ENCODE results near the gene KIAA1217.

The KIAA1217 gene

GRCh38 chr10:24249829-24250415, 41.0 kb downstream of the KIAA1217 start:
- no peak for DNase-seq

- no peak for DNase-seq
Measured at GRCh38 chr10:24251547-24251946, 42.6 kb downstream of the KIAA1217 start.

- no peak for DNase-seq
Measured at GRCh38 chr10:24254180-24254579, 45.2 kb downstream of the KIAA1217 start.

DNA sequence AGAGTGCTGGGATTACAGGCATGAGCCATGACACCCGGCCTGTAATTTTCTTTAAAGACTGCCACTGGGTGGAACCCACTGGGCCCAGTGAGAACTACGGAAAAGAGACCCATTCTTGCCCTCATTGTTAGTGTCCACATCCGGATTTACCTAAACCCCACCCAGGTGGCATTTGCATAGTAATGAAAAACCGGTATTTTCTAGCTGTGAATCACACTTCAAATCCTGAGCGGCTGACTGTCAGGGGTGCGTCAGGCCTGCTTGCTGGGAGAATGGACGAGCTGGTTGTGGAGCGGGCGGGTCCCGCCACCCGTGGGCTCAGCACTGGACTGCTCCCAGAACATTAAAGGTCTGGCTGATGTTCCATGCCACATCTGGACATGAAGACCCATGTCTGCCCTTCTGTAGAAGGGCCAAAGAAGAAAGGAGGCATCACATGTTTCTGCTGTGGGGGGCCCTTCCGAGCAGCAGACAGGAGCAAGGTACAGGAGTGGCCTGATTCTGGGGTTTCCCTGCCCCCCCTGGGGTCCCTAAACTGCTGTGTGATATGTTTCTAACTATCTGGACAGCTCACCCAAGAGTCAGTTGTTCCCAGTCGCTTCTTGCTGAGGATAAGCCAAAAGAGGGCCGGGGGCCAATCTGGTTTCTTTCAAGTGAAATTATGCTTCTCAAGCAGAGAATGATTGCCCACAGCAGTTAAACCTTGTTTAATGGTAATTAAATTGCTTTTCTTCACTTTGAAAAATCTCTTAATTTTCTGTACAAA, 46.4 kb downstream of the KIAA1217 start:
- no peak for DNase-seq

DNA sequence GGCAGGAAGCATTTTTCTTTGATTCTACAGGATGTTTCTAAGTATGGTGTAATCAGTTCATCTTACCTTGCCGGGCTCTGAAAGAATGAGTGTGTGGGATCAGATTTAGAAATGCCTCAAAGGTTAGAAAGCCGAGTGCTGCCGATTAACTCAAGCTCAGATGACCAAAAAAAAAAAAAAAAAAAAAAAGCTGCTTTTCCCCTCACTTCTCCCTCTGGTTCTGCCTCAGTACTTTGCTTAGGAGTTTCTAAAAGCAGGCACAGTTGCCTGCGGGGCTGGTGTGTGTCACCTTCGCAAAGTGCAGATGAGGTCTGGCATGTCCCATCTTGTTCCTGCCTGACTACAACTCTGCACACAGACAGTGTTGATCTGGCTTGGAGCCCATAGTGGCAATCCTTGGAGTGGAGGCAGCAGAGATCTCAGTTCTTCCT, 47.0 kb downstream of the KIAA1217 start:
- no peak for DNase-seq

GRCh38 chr10:24256619-24257107, 47.7 kb downstream of the KIAA1217 start:
- no peak for DNase-seq

DNA sequence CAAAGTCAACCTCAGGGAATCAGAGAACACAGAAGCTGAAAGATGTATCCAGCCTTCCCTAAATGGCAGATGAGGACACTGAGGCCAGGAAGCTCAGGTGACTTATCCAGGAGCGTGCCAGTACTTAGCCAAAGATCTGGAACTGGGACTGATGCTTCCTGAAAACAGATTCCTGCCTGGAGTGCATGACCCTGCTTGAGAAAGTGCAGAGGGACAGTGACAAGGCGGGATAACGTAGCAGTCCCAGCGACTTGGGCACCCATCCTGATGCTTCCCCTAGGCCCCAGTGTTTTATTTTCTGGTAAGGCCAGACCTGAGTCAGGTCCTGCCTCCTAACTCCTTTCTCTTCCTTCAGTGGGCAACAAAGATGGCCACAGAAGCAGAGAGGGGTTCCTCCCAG, 48.6 kb downstream of the KIAA1217 start:
- no peak for DNase-seq

- no peak for DNase-seq
Measured at GRCh38 chr10:24259365-24260130, 50.6 kb downstream of the KIAA1217 start.

GRCh38 chr10:24261627-24262026, 52.7 kb downstream of the KIAA1217 start:
- no peak for DNase-seq

- DNase-seq = no peak
Measured at GRCh38 chr10:24262929-24263590, 54.1 kb downstream of the KIAA1217 start.

DNA sequence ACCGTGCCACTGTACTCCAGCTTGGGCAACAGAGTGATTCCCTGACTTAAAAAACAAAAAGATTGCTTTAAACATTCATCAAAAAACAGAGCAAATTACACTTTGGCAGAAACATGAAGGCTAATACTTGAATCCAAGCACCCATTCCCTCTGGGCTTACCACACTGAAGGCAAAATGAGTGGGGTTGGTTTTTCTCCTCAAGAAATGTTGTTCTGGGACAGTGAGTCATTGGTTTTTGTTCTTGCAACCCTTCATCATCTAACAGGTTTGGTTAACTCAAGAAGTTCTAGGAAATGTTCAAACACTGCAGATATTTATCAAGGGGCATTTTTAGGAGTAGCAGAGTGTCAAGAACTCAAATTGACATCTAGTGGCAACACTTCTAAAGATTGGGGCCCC, 60.5 kb downstream of the KIAA1217 start:
- DNase-seq = no peak

GRCh38 chr10:24272374-24272773, 63.4 kb downstream of the KIAA1217 start:
- DNase-seq = no peak

DNA sequence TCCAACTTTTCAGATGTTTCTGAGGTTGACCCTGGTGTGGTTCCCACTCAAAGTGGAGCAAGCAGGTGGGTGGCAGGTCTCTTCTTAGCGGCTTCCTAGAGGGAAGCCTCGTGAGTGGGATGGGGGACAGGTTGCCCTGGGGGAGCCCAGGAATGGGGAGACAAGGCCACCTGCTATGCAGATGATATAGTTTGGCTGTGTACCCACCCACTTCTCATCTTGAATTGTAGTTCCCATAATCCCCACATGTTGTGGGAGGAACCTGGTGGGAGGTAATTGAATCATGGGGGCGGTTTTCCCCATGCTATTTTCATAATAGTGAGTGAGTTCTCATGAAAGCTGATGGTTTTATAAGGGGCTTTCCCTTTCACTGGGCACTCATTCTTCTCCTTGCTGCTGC, 68.3 kb downstream of the KIAA1217 start:
- DNase-seq = no peak

- DNase-seq = no peak
Measured at GRCh38 chr10:24277771-24278170, 68.8 kb downstream of the KIAA1217 start.

GRCh38 chr10:24278176-24278889, 69.4 kb downstream of the KIAA1217 start:
- no peak for DNase-seq

GRCh38 chr10:24279166-24279565, 70.2 kb downstream of the KIAA1217 start:
- no peak for DNase-seq

GRCh38 chr10:24287559-24288195, 78.7 kb downstream of the KIAA1217 start:
- no peak for DNase-seq

- no peak for DNase-seq
Measured at GRCh38 chr10:24288581-24288980, 79.6 kb downstream of the KIAA1217 start.

GRCh38 chr10:24289235-24289634, 80.3 kb downstream of the KIAA1217 start:
- no peak for DNase-seq

GRCh38 chr10:24292304-24293293, 83.7 kb downstream of the KIAA1217 start:
- no peak for DNase-seq

Data from KG1 (cell line).